ENCODE results near the gene MSX2.

The MSX2 gene

DNA sequence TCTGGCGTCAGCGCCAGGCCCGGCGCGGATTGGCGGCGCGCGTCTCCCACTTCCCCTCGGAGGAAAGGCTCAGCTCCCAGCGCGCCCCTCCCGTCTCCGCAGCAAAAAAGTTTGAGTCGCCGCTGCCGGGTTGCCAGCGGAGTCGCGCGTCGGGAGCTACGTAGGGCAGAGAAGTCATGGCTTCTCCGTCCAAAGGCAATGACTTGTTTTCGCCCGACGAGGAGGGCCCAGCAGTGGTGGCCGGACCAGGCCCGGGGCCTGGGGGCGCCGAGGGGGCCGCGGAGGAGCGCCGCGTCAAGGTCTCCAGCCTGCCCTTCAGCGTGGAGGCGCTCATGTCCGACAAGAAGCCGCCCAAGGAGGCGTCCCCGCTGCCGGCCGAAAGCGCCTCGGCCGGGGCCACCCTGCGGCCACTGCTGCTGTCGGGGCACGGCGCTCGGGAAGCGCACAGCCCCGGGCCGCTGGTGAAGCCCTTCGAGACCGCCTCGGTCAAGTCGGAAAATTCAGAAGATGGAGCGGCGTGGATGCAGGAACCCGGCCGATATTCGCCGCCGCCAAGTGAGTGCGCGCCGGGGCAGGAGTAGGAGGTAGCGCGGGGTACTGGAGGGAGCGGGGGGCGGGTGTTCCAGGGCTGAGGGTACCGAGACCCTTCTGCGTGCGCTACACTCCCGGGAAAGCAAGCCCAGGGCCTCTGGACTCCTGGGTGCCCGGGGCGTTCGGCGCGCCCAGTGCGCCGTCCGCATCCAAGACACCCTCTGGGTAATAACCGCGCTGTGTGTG is at the start of gene MSX2:
Gene MSX2 (plus strand): TSS at position 99 of the 777 bp plus-strand sequence. CDS start 78 bp downstream, at position 177.
- TF ChIP-seq GATA3 (IDR thresholded peaks at IDR 0.05; ENCODE audit: low read depth, low read length) (no peak), GATA2 (IDR thresholded peaks at IDR 0.05; ENCODE audit: low read depth, low read length) (no peak)

GRCh38 chr5:174675110-174675509 is 49.3 kb upstream of the MSX2 start:
- no peak for TF ChIP-seq GATA2 (IDR thresholded peaks at IDR 0.05; ENCODE audit: low read depth, low read length)
- TF ChIP-seq GATA3 (IDR thresholded peaks at IDR 0.05; ENCODE audit: low read depth, low read length): no peak

GRCh38 chr5:174675916-174676315 is 48.5 kb upstream of the MSX2 start:
- TF ChIP-seq GATA3 (IDR thresholded peaks at IDR 0.05; ENCODE audit: low read depth, low read length) (no peak), GATA2 (IDR thresholded peaks at IDR 0.05; ENCODE audit: low read depth, low read length) (no peak)

- TF ChIP-seq GATA3 (IDR thresholded peaks at IDR 0.05; ENCODE audit: low read depth, low read length) (no peak), GATA2 (IDR thresholded peaks at IDR 0.05; ENCODE audit: low read depth, low read length) (no peak)
These were observed 46.3 kb upstream of the MSX2 start for GRCh38 chr5:174678107-174678506.

- TF ChIP-seq GATA2 (IDR thresholded peaks at IDR 0.05; ENCODE audit: low read depth, low read length): no peak
- no peak for TF ChIP-seq GATA3 (IDR thresholded peaks at IDR 0.05; ENCODE audit: low read depth, low read length)
These were observed 43.3 kb upstream of the MSX2 start for GRCh38 chr5:174680901-174681565.

DNA sequence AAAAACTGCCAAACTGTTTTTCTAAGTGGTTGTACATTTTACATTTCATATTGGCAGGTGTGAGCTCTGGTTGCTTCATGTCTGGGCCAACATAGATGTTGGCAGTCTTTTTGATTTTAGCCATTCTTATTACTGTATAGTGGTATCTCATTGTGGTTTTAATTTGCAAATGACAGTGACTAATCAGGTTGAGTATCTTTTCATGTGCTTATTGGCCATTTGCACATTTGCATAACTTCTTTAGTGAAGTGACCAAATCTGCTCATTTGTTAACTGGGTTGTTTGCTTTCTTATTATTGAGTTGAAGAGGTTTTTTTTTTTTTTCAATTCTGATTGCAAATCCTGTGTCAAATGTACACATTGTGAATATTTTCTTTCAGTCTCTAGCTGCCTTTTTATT is 36.9 kb upstream of the MSX2 start:
- TF ChIP-seq GATA3 (IDR thresholded peaks at IDR 0.05; ENCODE audit: low read depth, low read length): no peak
- no peak for TF ChIP-seq GATA2 (IDR thresholded peaks at IDR 0.05; ENCODE audit: low read depth, low read length)

- TF ChIP-seq GATA3 (IDR thresholded peaks at IDR 0.05; ENCODE audit: low read depth, low read length) (0 out of 2 replicates have a peak, but pooled peaks have one; percentile 21), GATA2 (IDR thresholded peaks at IDR 0.05; ENCODE audit: low read depth, low read length) (peak; percentile 77)
These were observed 35.7 kb upstream of the MSX2 start for GRCh38 chr5:174688441-174689354.

- TF ChIP-seq GATA3 (IDR thresholded peaks at IDR 0.05; ENCODE audit: low read depth, low read length) (no peak), GATA2 (IDR thresholded peaks at IDR 0.05; ENCODE audit: low read depth, low read length) (no peak)
These were observed 34.1 kb upstream of the MSX2 start for GRCh38 chr5:174690271-174690670.

- no peak for TF ChIP-seq GATA3 (IDR thresholded peaks at IDR 0.05; ENCODE audit: low read depth, low read length)
- no peak for TF ChIP-seq GATA2 (IDR thresholded peaks at IDR 0.05; ENCODE audit: low read depth, low read length)
These were observed 32.0 kb upstream of the MSX2 start for GRCh38 chr5:174692381-174692780.

- TF ChIP-seq GATA2 (IDR thresholded peaks at IDR 0.05; ENCODE audit: low read depth, low read length) (no peak), GATA3 (IDR thresholded peaks at IDR 0.05; ENCODE audit: low read depth, low read length) (no peak)
These were observed 31.4 kb upstream of the MSX2 start for GRCh38 chr5:174692982-174693422.

- TF ChIP-seq GATA2 (IDR thresholded peaks at IDR 0.05; ENCODE audit: low read depth, low read length) (no peak), GATA3 (IDR thresholded peaks at IDR 0.05; ENCODE audit: low read depth, low read length) (no peak)
These were observed 30.5 kb upstream of the MSX2 start for GRCh38 chr5:174693697-174694385.

DNA sequence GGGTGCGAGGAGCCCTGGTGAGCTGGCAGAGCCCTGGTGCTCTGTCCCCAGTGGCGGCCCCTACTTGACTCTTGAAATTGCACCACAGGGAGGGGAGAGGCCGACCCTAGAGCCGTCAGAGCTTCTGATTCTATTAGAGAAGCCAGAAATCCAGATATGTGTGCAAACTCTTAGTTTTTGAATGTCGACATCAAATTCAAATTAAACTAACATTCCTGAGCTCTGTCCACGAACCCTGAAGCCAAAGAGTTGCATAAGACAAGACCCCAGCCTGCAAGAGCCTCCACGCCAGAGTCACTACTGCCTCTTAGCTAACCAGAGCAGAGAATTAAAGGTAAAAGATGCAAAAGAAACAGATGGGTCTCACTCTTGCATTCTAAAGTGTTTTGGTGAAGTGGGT is 29.8 kb upstream of the MSX2 start:
- TF ChIP-seq GATA3 (IDR thresholded peaks at IDR 0.05; ENCODE audit: low read depth, low read length) (no peak), GATA2 (IDR thresholded peaks at IDR 0.05; ENCODE audit: low read depth, low read length) (no peak)

GRCh38 chr5:174698156-174698555 is 26.2 kb upstream of the MSX2 start:
- TF ChIP-seq GATA3 (IDR thresholded peaks at IDR 0.05; ENCODE audit: low read depth, low read length): no peak
- TF ChIP-seq GATA2 (IDR thresholded peaks at IDR 0.05; ENCODE audit: low read depth, low read length): no peak

Data from SH-SY5Y (cell line).